K562 (cell line): Measurements from ENCODE around the gene KRTAP2-2.
"Not testable (repeated sequence)": the region's sequence is repeated elsewhere in the genome, so short reads cannot be mapped to it uniquely, and the experiment has no call there.

Source experiments
- ARID2 ChIP-seq: fragments of 450-650 bp; IDR thresholded peaks from 2 replicates; pipeline ENCODE4 v1.6.1; 2017; ENCODE audit warnings: antibody characterized with exemption, mild to moderate bottlenecking
- CBX2 ChIP-seq: fragments of 200-600 bp; sonication (generic); IDR thresholded peaks from one replicate; pipeline ENCODE4 v1.6.1; 2012; ENCODE audit warnings: mild to moderate bottlenecking, low read length, inconsistent platforms; ENCODE audit not compliant: insufficient read depth, poor library complexity, severe bottlenecking
- CHD1 ChIP-seq: fragments of 200-600 bp; sonication (generic); IDR thresholded peaks from one replicate; pipeline ENCODE4 v1.6.1; 2012; ENCODE audit warnings: mild to moderate bottlenecking, moderate library complexity, low read length, inconsistent platforms
- FOXJ3 ChIP-seq: sonication (generic); formaldehyde crosslinking; IDR thresholded peaks from 2 replicates; pipeline ENCODE4 v1.4.0; 2020; ENCODE audit warnings: mild to moderate bottlenecking, missing genetic modification reagents
- IRF2 ChIP-seq: sonication (generic); formaldehyde crosslinking; IDR thresholded peaks from 2 replicates; pipeline ENCODE4 v1.8.1; 2022; ENCODE audit warnings: mild to moderate bottlenecking, missing genetic modification reagents
- POLR2A ChIP-seq: fragments of 450-650 bp; conservative IDR thresholded peaks from 2 replicates; pipeline ENCODE4 v1.6.1; 2016
- TF ChIP-seq, protein P1 (sequence below), 3 experiments: IDR thresholded peaks in 2 of 3; conservative IDR thresholded peaks in 1 of 3; 2 replicates each; pipeline ENCODE4 v1.5.1; 2011 to 2012; ENCODE audit warnings: low read length in 3 of 3, mild to moderate bottlenecking in 3 of 3, control low read depth in 2 of 3, improper control_type of control experiment in 1 of 3, inconsistent platforms in 1 of 3, low read depth in 1 of 3, mixed read lengths in 1 of 3, moderate library complexity in 1 of 3; ENCODE audit not compliant: insufficient read depth in 2 of 3

DNA sequence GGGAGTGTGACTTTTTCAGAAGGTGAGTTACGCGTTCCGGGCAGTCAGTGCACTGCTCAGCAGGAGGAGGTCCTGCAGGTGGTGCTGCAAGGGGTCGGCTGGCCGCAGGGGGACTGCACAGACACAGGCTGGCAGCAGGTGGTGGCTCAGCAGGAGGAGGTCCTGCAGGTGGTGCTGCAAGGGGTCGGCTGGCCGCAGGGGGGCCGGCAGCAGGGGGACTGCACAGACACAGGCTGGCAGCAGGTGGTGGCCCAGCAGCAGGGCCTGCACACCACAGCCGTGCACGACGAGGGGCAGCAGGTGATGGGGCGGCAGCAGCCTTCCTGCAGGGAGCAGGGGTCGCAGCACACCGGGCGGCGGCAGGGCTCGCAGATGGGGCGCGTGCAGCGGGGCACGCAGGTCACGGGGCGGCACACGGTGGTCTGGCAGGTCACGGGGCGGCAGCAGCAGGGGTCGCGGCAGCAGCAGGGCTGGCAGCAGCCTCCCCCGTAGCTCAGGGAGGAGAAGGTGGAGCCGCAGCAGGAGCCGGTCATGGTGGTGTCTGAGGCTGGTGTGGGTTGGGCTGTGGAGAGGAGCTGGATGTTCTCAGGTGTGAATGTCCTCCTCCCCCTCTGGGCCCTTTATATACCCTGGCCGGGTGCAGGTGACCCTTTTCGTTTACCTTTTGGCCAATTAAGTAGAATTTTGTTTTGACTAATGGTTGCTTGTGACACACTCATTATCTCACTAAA lies 8.1 kb downstream of the KRTAP2-2 start, which contains the start of gene KRTAP2-1:
- not testable (repeated sequence) for TF ChIP-seq POLR2A; CHD1; ARID2; IRF2; FOXJ3 (CRISPR knock-in tag); CBX2
- TF ChIP-seq, protein P1, sequence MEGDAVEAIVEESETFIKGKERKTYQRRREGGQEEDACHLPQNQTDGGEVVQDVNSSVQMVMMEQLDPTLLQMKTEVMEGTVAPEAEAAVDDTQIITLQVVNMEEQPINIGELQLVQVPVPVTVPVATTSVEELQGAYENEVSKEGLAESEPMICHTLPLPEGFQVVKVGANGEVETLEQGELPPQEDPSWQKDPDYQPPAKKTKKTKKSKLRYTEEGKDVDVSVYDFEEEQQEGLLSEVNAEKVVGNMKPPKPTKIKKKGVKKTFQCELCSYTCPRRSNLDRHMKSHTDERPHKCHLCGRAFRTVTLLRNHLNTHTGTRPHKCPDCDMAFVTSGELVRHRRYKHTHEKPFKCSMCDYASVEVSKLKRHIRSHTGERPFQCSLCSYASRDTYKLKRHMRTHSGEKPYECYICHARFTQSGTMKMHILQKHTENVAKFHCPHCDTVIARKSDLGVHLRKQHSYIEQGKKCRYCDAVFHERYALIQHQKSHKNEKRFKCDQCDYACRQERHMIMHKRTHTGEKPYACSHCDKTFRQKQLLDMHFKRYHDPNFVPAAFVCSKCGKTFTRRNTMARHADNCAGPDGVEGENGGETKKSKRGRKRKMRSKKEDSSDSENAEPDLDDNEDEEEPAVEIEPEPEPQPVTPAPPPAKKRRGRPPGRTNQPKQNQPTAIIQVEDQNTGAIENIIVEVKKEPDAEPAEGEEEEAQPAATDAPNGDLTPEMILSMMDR (IDR thresholded peaks at IDR 0.05 in 2 of 3, conservative IDR thresholded peaks at IDR 0.05 in 1 of 3; ENCODE audit: insufficient read depth in 2 of 3, low read depth in 1 of 3, low read length in 3 of 3): not testable (repeated sequence)
